ENCODE measurements around the gene KCNMB3. TPM values are rescaled to one million over a fixed set of nuclear protein-coding genes. Genes with fewer than 3 reads are reported as not detected.

Gene KCNMB3
- total and polyA plus RNA-seq, 2 of the 8 experiments (the other 6 are each of a cell fraction or from before 2014, with no cell fraction given), result 1.7 to 2.0 TPM

DNA sequence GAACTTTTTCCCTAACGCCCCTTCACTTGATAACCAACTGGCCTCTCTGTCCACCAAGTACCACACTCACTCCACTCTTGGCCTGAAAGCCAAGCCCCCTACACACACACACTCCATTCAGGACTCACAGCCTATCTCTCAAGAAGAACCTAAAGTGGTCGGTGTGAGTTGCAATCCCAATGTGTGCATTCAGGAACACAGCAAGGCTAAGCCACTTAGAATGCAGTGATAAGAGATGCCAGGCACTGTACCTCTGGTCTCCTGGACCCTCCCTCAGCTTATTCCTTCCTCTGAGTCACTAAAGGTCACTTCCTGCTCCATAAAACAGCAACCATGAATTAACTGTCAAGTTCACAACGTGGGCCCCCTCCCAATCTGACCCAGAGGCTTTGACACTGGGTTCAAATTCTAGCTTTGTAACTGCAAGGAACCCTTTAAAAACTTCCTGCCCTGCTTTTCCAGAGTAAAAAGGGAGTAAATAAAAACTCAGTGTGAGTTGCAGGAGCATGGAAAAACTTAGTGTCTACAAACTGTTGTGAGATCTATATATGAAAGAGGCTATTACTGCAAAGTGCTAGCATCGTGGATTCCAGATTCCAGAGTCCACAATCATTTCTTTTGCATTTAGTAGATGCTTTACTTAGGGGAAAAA lies 17.6 kb upstream of the KCNMB3 start:
- H3K4me1 ChIP-seq (replicated peaks in 1 of 4; ENCODE audit: control insufficient read depth in 3 of 4, insufficient read depth in 4 of 4, low read length in 3 of 4), result peaks cover 0 to 2% (median 0%) of the 10 kb centered on the region in 4 experiments; a peak in 1 of 7 replicates
- H4K20me1 ChIP-seq (replicated peaks in 1 of 2; ENCODE audit: control insufficient read depth in 1 of 2, insufficient read depth in 2 of 2, low read length in 2 of 2), result no peaks in the 10 kb centered on the region
- no peaks in the 10 kb centered on the region for H3K36me3 ChIP-seq (ENCODE audit: control insufficient read depth in 2 of 4, insufficient read depth in 4 of 4, low read length in 3 of 4)
- peak overlapping the region; percentile 87 for H2AFZ ChIP-seq (ENCODE audit: low read length)
- no peak overlapping the region for H2BK12ac ChIP-seq (ENCODE audit: low read depth, low read length)
- no peak overlapping the region for H3K4ac ChIP-seq (replicated peaks; ENCODE audit: insufficient read length, low read depth, low read length)
- H4K91ac ChIP-seq (replicated peaks; ENCODE audit: insufficient read length, low read length), result no peak overlapping the region
- no peak overlapping the region for H2BK20ac ChIP-seq (ENCODE audit: low read length)
- no peaks in the 10 kb centered on the region for H3K27me3 ChIP-seq (replicated peaks in 1 of 4; ENCODE audit: control insufficient read depth in 3 of 4, extremely low read depth in 1 of 4, insufficient read depth in 3 of 4, low read length in 3 of 4)
- no peak overlapping the region for H3K4me3 ChIP-seq (ENCODE audit: extremely low read depth in 1 of 4, insufficient read depth in 2 of 4, low read depth in 3 of 4, low read length in 4 of 4)
- no peak overlapping the region for H2AK5ac ChIP-seq (ENCODE audit: low read depth, low read length)
- no peaks in the 10 kb centered on the region for H3K79me1 ChIP-seq (ENCODE audit: low read depth, low read length)
- TF ChIP-seq SIX5 (IDR thresholded peaks at IDR 0.05; ENCODE audit: low read depth, low read length) (no peak), GTF2F1 (IDR thresholded peaks at IDR 0.05; ENCODE audit: borderline replicate concordance, low read depth, low read length) (no peak)
- no peak overlapping the region for H3K23ac ChIP-seq (ENCODE audit: insufficient read length)
- no peak overlapping the region for H3K14ac ChIP-seq (ENCODE audit: insufficient read length)
- no peak overlapping the region for H2BK5ac ChIP-seq (ENCODE audit: low read depth, low read length)
- H4K8ac ChIP-seq (ENCODE audit: extremely low read depth, insufficient read depth, low read length), result no peak overlapping the region
- no peaks in the 10 kb centered on the region for H3K9me3 ChIP-seq (ENCODE audit: insufficient read depth in 2 of 2, low read depth in 1 of 2, low read length in 1 of 2)
- no peaks in the 10 kb centered on the region for H3K79me2 ChIP-seq (ENCODE audit: control insufficient read depth in 1 of 2, insufficient read depth in 2 of 2, low read length in 2 of 2)
- H2BK120ac ChIP-seq (replicated peaks; ENCODE audit: low read depth, low read length), result no peak overlapping the region
- H2BK15ac ChIP-seq (ENCODE audit: low read length), result no peak overlapping the region
- DNase-seq (ENCODE audit: low read depth in 1 of 2, low spot score in 2 of 2) (no peak), FAIRE-seq (no peak)
- ChIA-PET CTCF (ENCODE audit: partially characterized antibody) (interaction anchor here (0.6 kb wide), 1 partner anchor 8 kb away, joined by 3 read pairs; no protein-coding TSS in a partner anchor), POLR2A (ENCODE audit: partially characterized antibody) (no interaction called here)
- no peak overlapping the region for H3K9ac ChIP-seq (replicated peaks in 1 of 4; ENCODE audit: extremely low read depth in 1 of 4, low read depth in 3 of 4, low read length in 3 of 4)
- H3K56ac ChIP-seq (replicated peaks; ENCODE audit: insufficient read length, low read depth, low read length), result no peak overlapping the region
- H3K18ac ChIP-seq (ENCODE audit: extremely low read depth, low read length), result no peak overlapping the region
- H4K5ac ChIP-seq (ENCODE audit: insufficient read length, low read depth, low read length), result no peak overlapping the region
- no peaks in the 10 kb centered on the region for H3K23me2 ChIP-seq (ENCODE audit: low read depth, low read length)
- H3K4me2 ChIP-seq (ENCODE audit: insufficient read depth in 1 of 2, low read depth in 2 of 2, low read length in 2 of 2), result no peak overlapping the region
- H3K27ac ChIP-seq (ENCODE audit: low read depth, low read length), result no peak overlapping the region
- 77% methylated on average over 4 of the region's 4 CpGs; no CpG with 5 or more reads in 1 of the 2 experiments for WGBS, 2 experiments (ENCODE audit: extremely low coverage in 1 of 2, insufficient coverage in 1 of 2, insufficient read length in 1 of 2, insufficient replicate concordance in 2 of 2, low coverage in 1 of 2, low lambda C conversion rate in 2 of 2, missing lambda C conversion rate in 1 of 2)
